ENCODE results near the gene CPEB4.

Gene CPEB4

GRCh38 chr5:173885475-173886010, 2.6 kb upstream of the CPEB4 start:
- DNase-seq (ENCODE audit: low spot score) = no peak

GRCh38 chr5:173886150-173886549, 2.0 kb upstream of the CPEB4 start:
- no peak for DNase-seq (ENCODE audit: low spot score)

- no peak for DNase-seq (ENCODE audit: low spot score)
Measured at GRCh38 chr5:173888473-173889131, 453 bp downstream of the CPEB4 start.

- no peak for DNase-seq (ENCODE audit: low spot score)
Measured at GRCh38 chr5:173890195-173890991, 2.2 kb downstream of the CPEB4 start.

GRCh38 chr5:173891308-173892116, 3.4 kb downstream of the CPEB4 start:
- no peak for DNase-seq (ENCODE audit: low spot score)

- DNase-seq (ENCODE audit: low spot score) = no peak
Measured at GRCh38 chr5:173893192-173893561, 5.0 kb downstream of the CPEB4 start.

GRCh38 chr5:173895401-173896165, 7.4 kb downstream of the CPEB4 start:
- DNase-seq (ENCODE audit: low spot score) = no peak

- DNase-seq (ENCODE audit: low spot score) = no peak
Measured at GRCh38 chr5:173896631-173897030, 8.5 kb downstream of the CPEB4 start.

- DNase-seq (ENCODE audit: low spot score) = no peak
Measured at GRCh38 chr5:173901705-173902104, 13.6 kb downstream of the CPEB4 start.

GRCh38 chr5:173902334-173902733, 14.2 kb downstream of the CPEB4 start:
- no peak for DNase-seq (ENCODE audit: low spot score)

- DNase-seq (ENCODE audit: low spot score) = no peak
Measured at GRCh38 chr5:173902743-173903142, 14.6 kb downstream of the CPEB4 start.

- no peak for DNase-seq (ENCODE audit: low spot score)
Measured at GRCh38 chr5:173903396-173904140, 15.4 kb downstream of the CPEB4 start.

GRCh38 chr5:173904151-173904550, 16.0 kb downstream of the CPEB4 start:
- no peak for DNase-seq (ENCODE audit: low spot score)

GRCh38 chr5:173907284-173907683, 19.1 kb downstream of the CPEB4 start:
- DNase-seq (ENCODE audit: low spot score) = no peak

GRCh38 chr5:173907686-173908371, 19.7 kb downstream of the CPEB4 start:
- no peak for DNase-seq (ENCODE audit: low spot score)

- no peak for DNase-seq (ENCODE audit: low spot score)
Measured at GRCh38 chr5:173909199-173909598, 21.1 kb downstream of the CPEB4 start.

- no peak for DNase-seq (ENCODE audit: low spot score)
Measured at GRCh38 chr5:173910215-173910614, 22.1 kb downstream of the CPEB4 start.

- DNase-seq (ENCODE audit: low spot score) = no peak
Measured at GRCh38 chr5:173911623-173912022, 23.5 kb downstream of the CPEB4 start.

- no peak for DNase-seq (ENCODE audit: low spot score)
Measured at GRCh38 chr5:173913686-173914321, 25.7 kb downstream of the CPEB4 start.
